Measurements from ENCODE around the gene CDK7.
"Not testable (repeated sequence)": the region's sequence is repeated elsewhere in the genome, so short reads cannot be mapped to it uniquely, and the experiment has no call there.

Gene CDK7

GRCh38 chr5:69219939-69220338, 14.7 kb upstream of the CDK7 start:
- DNase-seq (ENCODE audit: low read depth): no peak
- TF ChIP-seq, protein P1, sequence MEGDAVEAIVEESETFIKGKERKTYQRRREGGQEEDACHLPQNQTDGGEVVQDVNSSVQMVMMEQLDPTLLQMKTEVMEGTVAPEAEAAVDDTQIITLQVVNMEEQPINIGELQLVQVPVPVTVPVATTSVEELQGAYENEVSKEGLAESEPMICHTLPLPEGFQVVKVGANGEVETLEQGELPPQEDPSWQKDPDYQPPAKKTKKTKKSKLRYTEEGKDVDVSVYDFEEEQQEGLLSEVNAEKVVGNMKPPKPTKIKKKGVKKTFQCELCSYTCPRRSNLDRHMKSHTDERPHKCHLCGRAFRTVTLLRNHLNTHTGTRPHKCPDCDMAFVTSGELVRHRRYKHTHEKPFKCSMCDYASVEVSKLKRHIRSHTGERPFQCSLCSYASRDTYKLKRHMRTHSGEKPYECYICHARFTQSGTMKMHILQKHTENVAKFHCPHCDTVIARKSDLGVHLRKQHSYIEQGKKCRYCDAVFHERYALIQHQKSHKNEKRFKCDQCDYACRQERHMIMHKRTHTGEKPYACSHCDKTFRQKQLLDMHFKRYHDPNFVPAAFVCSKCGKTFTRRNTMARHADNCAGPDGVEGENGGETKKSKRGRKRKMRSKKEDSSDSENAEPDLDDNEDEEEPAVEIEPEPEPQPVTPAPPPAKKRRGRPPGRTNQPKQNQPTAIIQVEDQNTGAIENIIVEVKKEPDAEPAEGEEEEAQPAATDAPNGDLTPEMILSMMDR (conservative IDR thresholded peaks at IDR 0.05; ENCODE audit: low read depth, low read length): no peak
- no peak overlapping the region for H3K4me3 ChIP-seq (ENCODE audit: low read depth, low read length)

DNA sequence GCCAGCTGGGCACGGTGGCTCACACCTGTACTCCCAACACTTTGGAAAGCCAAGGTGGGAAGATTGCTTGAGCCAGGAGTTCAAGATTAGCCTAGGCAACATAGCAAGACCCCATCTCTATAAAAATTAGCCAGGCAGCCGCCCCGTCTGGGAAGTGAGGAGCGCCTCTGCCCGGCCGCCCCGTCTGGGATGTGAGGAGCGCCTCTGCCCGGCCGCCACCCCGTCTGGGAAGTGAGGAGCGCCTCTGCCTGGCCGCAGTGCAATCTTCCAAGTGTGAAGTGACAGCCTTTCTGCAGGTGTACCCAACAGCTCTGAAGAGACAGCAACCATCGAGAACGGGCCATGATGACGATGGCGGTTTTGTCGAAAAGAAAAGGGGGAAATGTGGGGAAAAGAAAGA, 14.3 kb upstream of the CDK7 start:
- not testable (repeated sequence) for DNase-seq (ENCODE audit: low read depth); H3K4me3 ChIP-seq (ENCODE audit: low read depth, low read length)

DNA sequence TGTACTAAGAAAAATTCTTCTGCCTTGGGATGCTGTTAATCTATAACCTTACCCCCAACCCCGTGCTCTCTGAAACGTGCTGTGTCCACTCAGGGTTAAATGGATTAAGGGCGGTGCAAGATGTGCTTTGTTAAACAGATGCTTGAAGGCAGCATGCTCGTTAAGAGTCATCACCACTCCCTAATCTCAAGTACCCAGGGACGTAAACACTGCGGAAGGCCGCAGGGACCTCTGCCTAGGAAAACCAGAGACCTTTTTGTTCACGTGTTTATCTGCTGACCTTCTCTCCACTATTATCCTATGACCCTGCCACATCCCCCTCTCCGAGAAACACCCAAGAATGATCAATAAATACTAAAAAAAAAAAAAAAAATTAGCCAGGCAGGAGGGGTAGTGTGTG, 13.9 kb upstream of the CDK7 start:
- DNase-seq (ENCODE audit: low read depth); H3K4me3 ChIP-seq (ENCODE audit: low read depth, low read length): not testable (repeated sequence)

GRCh38 chr5:69224520-69224919, 10.2 kb upstream of the CDK7 start:
- TF ChIP-seq, protein P1 (conservative IDR thresholded peaks at IDR 0.05; ENCODE audit: low read depth, low read length): no peak
- DNase-seq (ENCODE audit: low read depth): no peak
- no peak overlapping the region for H3K4me3 ChIP-seq (ENCODE audit: low read depth, low read length)

GRCh38 chr5:69225860-69226259, 8.8 kb upstream of the CDK7 start:
- DNase-seq (ENCODE audit: low read depth): no peak
- TF ChIP-seq, protein P1 (conservative IDR thresholded peaks at IDR 0.05; ENCODE audit: low read depth, low read length): no peak
- no peak overlapping the region for H3K4me3 ChIP-seq (ENCODE audit: low read depth, low read length)

DNA sequence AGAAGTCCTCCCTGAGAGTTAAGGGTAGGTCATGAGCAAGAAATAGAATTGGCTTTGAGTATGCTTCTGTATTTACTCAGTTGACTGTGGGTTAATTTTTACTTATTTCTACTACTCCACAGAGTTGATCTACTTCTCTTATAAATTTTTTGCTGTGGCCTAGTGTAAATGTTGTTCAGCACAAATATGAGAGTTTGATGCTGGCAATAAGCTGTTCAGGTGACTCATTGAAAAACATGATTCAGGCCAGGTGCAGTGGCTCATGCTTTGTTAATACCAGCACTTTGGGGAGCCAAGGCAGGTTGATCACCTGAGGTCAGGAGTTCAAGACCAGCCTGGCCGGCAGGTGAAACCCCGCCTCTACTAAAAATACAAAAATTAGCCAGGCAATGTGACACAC, 4.5 kb upstream of the CDK7 start:
- TF ChIP-seq, protein P1 (conservative IDR thresholded peaks at IDR 0.05; ENCODE audit: low read depth, low read length): no peak
- no peak for DNase-seq (ENCODE audit: low read depth)
- no peak overlapping the region for H3K4me3 ChIP-seq (ENCODE audit: low read depth, low read length)

- no peak for DNase-seq (ENCODE audit: low read depth)
- no peak overlapping the region for H3K4me3 ChIP-seq (ENCODE audit: low read depth, low read length)
- TF ChIP-seq, protein P1 (conservative IDR thresholded peaks at IDR 0.05; ENCODE audit: low read depth, low read length): no peak
These were observed 3.4 kb upstream of the CDK7 start for GRCh38 chr5:69231281-69231680.

DNA sequence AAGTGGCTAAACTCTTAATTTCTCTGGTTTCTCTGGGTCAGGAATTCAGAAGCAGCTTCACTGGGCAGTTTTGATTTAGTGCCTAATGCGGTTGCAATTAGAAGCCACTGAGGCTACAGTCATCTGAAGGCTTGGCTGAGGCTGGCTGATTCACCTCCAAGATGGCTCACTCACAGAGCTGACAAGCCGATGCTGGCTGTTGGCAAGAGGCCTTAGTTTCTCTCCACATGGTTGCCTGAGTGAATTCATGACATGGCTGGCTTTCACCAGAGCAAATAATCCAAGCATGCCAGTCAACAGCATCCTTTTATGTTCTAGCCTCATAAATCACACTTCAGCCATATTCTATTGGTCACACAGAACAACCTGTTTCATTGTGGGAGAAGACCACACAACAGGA, 2.8 kb upstream of the CDK7 start:
- H3K4me3 ChIP-seq (ENCODE audit: low read depth, low read length): no peak overlapping the region
- DNase-seq (ENCODE audit: low read depth): no peak
- TF ChIP-seq, protein P1 (conservative IDR thresholded peaks at IDR 0.05; ENCODE audit: low read depth, low read length): no peak

GRCh38 chr5:69236733-69237132, 2.0 kb downstream of the CDK7 start:
- not testable (repeated sequence) for DNase-seq (ENCODE audit: low read depth); H3K4me3 ChIP-seq (ENCODE audit: low read depth, low read length)

Measured in choroid plexus epithelial cell (primary cell).